Endothelial cell of umbilical vein (primary cell): Measurements from ENCODE around the gene ZSWIM4.

Source experiments
- EZH2 ChIP-seq: IDR thresholded peaks from 2 replicates; pipeline ENCODE4 v1.6.1; 2012; ENCODE audit warnings: borderline replicate concordance, low read depth, mild to moderate bottlenecking, moderate library complexity, low read length, inconsistent platforms; ENCODE audit not compliant: severe bottlenecking
- JUN ChIP-seq: IDR thresholded peaks from 2 replicates; pipeline ENCODE4 v1.6.1; 2011; ENCODE audit warnings: borderline replicate concordance, low read depth; ENCODE audit not compliant: insufficient read length, insufficient read depth
- MYC ChIP-seq: IDR thresholded peaks from one replicate; pipeline ENCODE4 v1.6.1; 2011; ENCODE audit warnings: mild to moderate bottlenecking, low read depth, low read length
- POLR2A ChIP-seq: IDR thresholded peaks from 2 replicates; pipeline ENCODE4 v1.6.1; 2012; ENCODE audit warnings: low read depth, mild to moderate bottlenecking, control low read depth, low read length
- POLR2AphosphoS5 ChIP-seq: IDR thresholded peaks from 2 replicates; pipeline ENCODE4 v1.6.1; 2012; ENCODE audit warnings: low read depth, mild to moderate bottlenecking, control low read depth, low read length, moderate library complexity; ENCODE audit not compliant: insufficient read depth
- TF ChIP-seq, protein P1 (sequence below), 2 donors: IDR thresholded peaks; 1 replicate in 1 of 2; 2 replicates in 1 of 2; pipeline ENCODE4 v1.5.1; 2011; ENCODE audit warnings: low read length in 2 of 2, mild to moderate bottlenecking in 2 of 2, moderate library complexity in 2 of 2, control low read depth in 1 of 2, inconsistent platforms in 1 of 2, low read depth in 1 of 2; ENCODE audit not compliant: insufficient read depth in 1 of 2; ENCODE audit errors: extremely low read depth in 1 of 2

- TF ChIP-seq, protein P1, sequence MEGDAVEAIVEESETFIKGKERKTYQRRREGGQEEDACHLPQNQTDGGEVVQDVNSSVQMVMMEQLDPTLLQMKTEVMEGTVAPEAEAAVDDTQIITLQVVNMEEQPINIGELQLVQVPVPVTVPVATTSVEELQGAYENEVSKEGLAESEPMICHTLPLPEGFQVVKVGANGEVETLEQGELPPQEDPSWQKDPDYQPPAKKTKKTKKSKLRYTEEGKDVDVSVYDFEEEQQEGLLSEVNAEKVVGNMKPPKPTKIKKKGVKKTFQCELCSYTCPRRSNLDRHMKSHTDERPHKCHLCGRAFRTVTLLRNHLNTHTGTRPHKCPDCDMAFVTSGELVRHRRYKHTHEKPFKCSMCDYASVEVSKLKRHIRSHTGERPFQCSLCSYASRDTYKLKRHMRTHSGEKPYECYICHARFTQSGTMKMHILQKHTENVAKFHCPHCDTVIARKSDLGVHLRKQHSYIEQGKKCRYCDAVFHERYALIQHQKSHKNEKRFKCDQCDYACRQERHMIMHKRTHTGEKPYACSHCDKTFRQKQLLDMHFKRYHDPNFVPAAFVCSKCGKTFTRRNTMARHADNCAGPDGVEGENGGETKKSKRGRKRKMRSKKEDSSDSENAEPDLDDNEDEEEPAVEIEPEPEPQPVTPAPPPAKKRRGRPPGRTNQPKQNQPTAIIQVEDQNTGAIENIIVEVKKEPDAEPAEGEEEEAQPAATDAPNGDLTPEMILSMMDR (IDR thresholded peaks at IDR 0.05; ENCODE audit: extremely low read depth in 1 of 2, insufficient read depth in 1 of 2, low read depth in 1 of 2, low read length in 2 of 2) = no peak
- no peak for TF ChIP-seq POLR2A
- no peak for TF ChIP-seq EZH2
- TF ChIP-seq MYC = no peak
- no peak for TF ChIP-seq POLR2AphosphoS5
- TF ChIP-seq JUN = no peak
These were observed 29.2 kb upstream of the ZSWIM4 start for GRCh38 chr19:13766095-13766481.
